ENCODE measurements around the gene CARMIL1.

The CARMIL1 gene

DNA sequence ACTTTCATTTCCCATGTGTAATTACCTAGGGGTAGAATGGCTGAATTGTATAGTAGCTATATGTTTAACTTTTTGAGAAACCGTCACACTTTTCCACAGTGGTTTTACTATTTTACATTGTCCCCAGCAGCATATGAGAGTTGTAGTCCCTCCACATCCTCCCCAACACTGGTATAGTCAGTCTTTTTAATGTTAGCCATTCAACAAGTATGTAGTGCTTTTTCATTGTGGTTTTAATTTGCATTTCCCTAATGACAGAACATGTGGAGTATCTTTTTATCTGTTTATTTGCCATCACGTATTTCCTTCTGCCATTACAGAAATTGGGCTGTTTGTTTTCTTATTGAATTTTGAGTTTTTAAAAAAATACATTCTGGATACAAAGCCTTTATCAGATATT lies 148.4 kb downstream of the CARMIL1 start:
- TF ChIP-seq, protein P1, sequence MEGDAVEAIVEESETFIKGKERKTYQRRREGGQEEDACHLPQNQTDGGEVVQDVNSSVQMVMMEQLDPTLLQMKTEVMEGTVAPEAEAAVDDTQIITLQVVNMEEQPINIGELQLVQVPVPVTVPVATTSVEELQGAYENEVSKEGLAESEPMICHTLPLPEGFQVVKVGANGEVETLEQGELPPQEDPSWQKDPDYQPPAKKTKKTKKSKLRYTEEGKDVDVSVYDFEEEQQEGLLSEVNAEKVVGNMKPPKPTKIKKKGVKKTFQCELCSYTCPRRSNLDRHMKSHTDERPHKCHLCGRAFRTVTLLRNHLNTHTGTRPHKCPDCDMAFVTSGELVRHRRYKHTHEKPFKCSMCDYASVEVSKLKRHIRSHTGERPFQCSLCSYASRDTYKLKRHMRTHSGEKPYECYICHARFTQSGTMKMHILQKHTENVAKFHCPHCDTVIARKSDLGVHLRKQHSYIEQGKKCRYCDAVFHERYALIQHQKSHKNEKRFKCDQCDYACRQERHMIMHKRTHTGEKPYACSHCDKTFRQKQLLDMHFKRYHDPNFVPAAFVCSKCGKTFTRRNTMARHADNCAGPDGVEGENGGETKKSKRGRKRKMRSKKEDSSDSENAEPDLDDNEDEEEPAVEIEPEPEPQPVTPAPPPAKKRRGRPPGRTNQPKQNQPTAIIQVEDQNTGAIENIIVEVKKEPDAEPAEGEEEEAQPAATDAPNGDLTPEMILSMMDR (IDR thresholded peaks at IDR 0.05; ENCODE audit: insufficient read depth, low read length, missing control alignments) = no peak
- no peak for DNase-seq (ENCODE audit: low read depth, low spot score)
- no peak overlapping the region for H3K4me3 ChIP-seq (ENCODE audit: low read depth, low read length)
- POLR2A ChIA-PET = no interaction called here
- CTCF ChIA-PET = interaction anchor here (0.9 kb wide), 1 partner anchor 204 kb away, joined by 4 read pairs; no protein-coding TSS in a partner anchor

DNA sequence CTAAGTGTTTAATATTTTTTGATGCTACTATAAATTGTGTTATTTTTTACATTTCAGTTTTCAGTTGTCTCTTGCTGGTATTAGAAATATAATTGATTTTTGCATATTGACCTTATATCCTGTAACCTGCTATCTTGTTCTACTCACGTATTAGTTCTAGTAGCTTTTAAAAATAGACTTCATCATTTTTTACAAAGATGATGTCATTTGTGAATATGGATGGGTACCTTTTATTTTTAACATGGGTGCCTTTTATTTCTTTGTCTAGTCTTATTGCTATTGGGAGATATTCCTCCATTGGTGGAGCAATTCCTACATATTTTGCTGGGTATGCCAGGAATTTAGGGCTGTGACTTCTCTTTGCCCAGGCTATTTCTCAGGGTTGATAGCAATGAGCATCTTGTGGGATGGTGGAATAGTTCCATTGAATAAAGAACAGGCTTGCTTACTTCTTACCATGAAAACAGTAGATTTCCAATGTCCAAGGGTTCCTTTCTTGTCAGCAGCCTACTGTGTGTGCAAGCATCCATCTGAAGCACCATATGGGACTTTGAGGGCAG lies 149.7 kb downstream of the CARMIL1 start:
- no peak overlapping the region for H3K4me3 ChIP-seq (ENCODE audit: low read depth, low read length)
- DNase-seq (ENCODE audit: low read depth, low spot score) = no peak
- TF ChIP-seq, protein P1 (IDR thresholded peaks at IDR 0.05; ENCODE audit: insufficient read depth, low read length, missing control alignments) = no peak
- ChIA-PET POLR2A (no interaction called here), CTCF (no interaction called here)

DNA sequence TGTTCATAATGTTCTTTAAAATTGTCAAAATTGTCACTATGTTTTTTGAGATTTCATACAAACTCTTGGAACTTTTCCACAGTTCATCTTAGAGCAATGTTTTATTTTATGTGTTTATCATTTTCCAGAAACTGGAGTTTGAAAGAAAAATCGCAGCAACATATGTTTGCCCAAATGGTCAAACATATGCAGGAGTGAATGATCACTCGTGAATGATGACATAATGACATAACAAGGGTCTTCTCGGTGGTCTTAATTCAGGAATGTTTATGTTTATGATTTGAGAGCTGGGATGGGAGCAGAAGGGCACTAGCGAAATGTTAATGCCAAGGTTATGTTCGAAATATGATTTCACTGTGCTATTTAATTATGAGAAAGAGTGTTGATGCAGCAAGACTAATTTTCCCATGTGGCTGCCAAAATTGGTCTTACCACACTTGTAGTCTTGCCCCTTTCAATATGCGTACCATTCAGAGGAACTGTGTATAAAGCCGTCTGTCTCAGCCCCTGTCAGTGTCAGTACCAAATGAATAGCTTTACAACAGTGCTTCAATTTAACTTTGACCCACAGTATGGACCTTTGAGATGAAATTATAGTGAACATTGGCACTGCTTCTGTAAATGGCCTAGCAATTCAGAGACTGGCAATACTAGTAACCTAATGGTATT lies 152.3 kb downstream of the CARMIL1 start:
- POLR2A ChIA-PET = no interaction called here
- no peak for DNase-seq (ENCODE audit: low read depth, low spot score)
- no peak overlapping the region for H3K4me3 ChIP-seq (ENCODE audit: low read depth, low read length)
- CTCF ChIA-PET = no interaction called here
- TF ChIP-seq, protein P1 (IDR thresholded peaks at IDR 0.05; ENCODE audit: insufficient read depth, low read length, missing control alignments) = no peak

DNA sequence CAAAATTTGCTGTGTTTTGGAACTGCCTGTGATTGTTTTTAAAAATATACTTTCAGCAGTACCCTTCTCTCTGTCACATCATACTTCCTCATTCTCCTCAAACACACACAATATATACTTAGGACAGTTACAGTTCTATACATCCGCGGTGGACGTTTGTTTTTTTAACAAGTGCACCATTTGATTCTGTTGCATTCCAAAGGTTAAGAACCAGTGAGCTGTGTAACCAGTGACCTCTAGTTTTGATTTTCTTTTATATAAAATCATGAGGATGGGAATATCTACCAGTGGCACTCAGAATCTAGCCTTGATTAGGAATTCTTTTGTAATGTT lies 152.8 kb downstream of the CARMIL1 start:
- no peak for DNase-seq (ENCODE audit: low read depth, low spot score)
- no peak overlapping the region for H3K4me3 ChIP-seq (ENCODE audit: low read depth, low read length)
- POLR2A ChIA-PET = no interaction called here
- CTCF ChIA-PET = no interaction called here
- TF ChIP-seq, protein P1 (IDR thresholded peaks at IDR 0.05; ENCODE audit: insufficient read depth, low read length, missing control alignments) = no peak

DNA sequence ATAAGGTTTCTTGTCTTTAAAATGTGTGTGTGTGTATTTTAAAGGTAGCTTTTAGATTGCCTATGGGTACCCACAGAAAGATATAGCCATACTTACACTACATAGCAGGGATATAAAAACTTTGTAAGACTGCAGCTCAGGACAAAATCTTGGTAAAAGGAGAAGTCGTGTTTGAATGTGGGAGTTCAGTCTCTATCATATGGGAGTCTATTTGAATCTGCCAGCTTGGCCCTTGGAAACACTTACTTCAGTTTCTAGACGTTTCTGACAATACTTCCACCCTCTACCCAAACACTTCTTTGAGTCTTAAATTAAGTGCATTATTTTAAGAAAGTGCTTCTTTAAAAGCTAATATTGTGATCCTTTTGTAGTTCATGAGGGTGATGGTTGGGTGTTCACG lies 155.7 kb downstream of the CARMIL1 start:
- TF ChIP-seq, protein P1 (IDR thresholded peaks at IDR 0.05; ENCODE audit: insufficient read depth, low read length, missing control alignments) = no peak
- POLR2A ChIA-PET = no interaction called here

DNA sequence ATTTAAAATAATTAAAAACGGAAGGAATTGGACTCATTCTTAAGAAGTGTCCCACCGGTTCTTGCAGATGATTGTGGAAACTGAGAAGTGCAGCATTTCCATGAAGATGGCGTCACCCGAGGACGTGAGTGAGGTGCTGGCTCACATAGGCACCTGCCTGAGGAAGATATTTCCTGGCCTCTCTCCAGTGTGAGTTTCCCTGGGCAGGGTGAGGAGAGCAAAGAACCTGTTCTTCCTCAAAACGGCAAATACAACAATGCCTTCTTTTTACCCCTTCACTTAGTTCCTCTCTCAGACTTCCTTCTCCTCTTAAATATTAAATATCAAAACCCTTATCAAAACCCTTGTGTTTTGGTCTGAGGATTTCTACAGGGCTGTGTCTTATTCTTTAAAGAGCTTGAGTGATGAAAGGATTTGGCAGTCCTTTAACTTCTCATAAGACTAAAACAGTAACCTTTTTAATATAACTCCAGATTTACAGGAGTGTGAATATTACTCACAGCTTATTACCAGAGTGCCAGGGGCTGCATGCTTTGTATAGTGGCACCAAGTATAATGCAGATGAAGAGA lies 156.3 kb downstream of the CARMIL1 start:
- TF ChIP-seq, protein P1 (IDR thresholded peaks at IDR 0.05; ENCODE audit: insufficient read depth, low read length, missing control alignments) = no peak
- no peak overlapping the region for H3K4me3 ChIP-seq (ENCODE audit: low read depth, low read length)
- ChIA-PET POLR2A (no interaction called here), CTCF (no interaction called here)
- DNase-seq (ENCODE audit: low read depth, low spot score) = no peak

More for the DNA sequence above, 155.7 kb downstream of the CARMIL1 start:
- no peak overlapping the region for H3K4me3 ChIP-seq (ENCODE audit: low read depth, low read length)
- CTCF ChIA-PET = interaction anchor here (0.9 kb wide), 1 partner anchor 129 kb away, joined by 3 read pairs; no protein-coding TSS in a partner anchor
- DNase-seq (ENCODE audit: low read depth, low spot score) = no peak

Data from AG04449 (cell line).